ENCODE measurements around the gene ARL17B. TPM values are rescaled to one million over a fixed set of nuclear protein-coding genes. Genes with fewer than 3 reads are reported as not detected.
"Not testable (repeated sequence)": the region's sequence is repeated elsewhere in the genome, so short reads cannot be mapped to it uniquely, and the experiment has no call there.

Gene ARL17B
- total RNA-seq, 2 experiments from 2014 or later: 22.0 to 23.9 TPM

DNA sequence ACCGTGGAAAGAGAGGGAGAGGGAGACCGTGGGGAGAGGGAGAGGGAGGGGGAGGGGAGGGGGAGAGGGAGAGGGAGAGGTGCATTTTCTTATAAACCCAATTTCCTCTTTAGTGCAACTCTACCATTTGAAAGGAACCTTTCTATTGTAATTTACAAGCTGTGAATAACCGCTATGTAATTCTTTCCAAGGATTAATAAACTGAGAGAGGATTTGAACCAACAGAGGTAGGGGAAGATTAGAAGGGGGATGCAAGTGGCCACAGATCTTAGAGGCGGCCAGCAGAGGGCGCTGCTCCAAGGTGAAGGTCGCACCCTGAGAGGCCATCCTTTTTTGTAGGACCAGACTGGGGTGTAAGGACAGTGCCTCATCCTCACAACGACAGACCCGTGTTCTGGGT, 107.8 kb downstream of the ARL17B start:
- H3K4me3 Mint-ChIP-seq; H3K4me1 Mint-ChIP-seq (ENCODE audit: low read depth); CTCF ChIA-PET; POLR2A ChIA-PET; intact Hi-C loops (cut with DNase I, micrococcal nuclease); H3K9me3 ChIP-seq (ENCODE audit: control insufficient read depth in 1 of 2, insufficient read depth in 1 of 2, low read length in 2 of 2); H3K27me3 ChIP-seq (ENCODE audit: control insufficient read depth in 1 of 2, insufficient read depth in 2 of 2, low read length in 2 of 2); H3K4me1 ChIP-seq (ENCODE audit: insufficient read depth, low read length); H3K36me3 Mint-ChIP-seq (ENCODE audit: low read depth); H3K9me3 Mint-ChIP-seq; H3K27ac ChIP-seq (ENCODE audit: low read depth in 1 of 2, low read length in 2 of 2); H3K27ac Mint-ChIP-seq; H3K27me3 Mint-ChIP-seq; H3K36me3 ChIP-seq (ENCODE audit: insufficient read depth, low read length); H3K4me3 ChIP-seq (ENCODE audit: low read length): not testable (repeated sequence)
- ATAC-seq (ENCODE audit: poor library complexity) (peak; percentile 98), DNase-seq (peak; percentile 68 to 87 (median 76))
- TF ChIP-seq, protein P1, sequence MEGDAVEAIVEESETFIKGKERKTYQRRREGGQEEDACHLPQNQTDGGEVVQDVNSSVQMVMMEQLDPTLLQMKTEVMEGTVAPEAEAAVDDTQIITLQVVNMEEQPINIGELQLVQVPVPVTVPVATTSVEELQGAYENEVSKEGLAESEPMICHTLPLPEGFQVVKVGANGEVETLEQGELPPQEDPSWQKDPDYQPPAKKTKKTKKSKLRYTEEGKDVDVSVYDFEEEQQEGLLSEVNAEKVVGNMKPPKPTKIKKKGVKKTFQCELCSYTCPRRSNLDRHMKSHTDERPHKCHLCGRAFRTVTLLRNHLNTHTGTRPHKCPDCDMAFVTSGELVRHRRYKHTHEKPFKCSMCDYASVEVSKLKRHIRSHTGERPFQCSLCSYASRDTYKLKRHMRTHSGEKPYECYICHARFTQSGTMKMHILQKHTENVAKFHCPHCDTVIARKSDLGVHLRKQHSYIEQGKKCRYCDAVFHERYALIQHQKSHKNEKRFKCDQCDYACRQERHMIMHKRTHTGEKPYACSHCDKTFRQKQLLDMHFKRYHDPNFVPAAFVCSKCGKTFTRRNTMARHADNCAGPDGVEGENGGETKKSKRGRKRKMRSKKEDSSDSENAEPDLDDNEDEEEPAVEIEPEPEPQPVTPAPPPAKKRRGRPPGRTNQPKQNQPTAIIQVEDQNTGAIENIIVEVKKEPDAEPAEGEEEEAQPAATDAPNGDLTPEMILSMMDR (IDR thresholded peaks at IDR 0.05): peak; percentile 75

GRCh38 chr17:46252804-46253203, 108.8 kb downstream of the ARL17B start:
- ATAC-seq (ENCODE audit: poor library complexity); H3K9me3 Mint-ChIP-seq; H3K4me1 ChIP-seq (ENCODE audit: insufficient read depth, low read length); H3K36me3 ChIP-seq (ENCODE audit: insufficient read depth, low read length); H3K27ac ChIP-seq (ENCODE audit: low read depth in 1 of 2, low read length in 2 of 2); H3K27ac Mint-ChIP-seq; H3K4me3 Mint-ChIP-seq; intact Hi-C loops (cut with DNase I, micrococcal nuclease); POLR2A ChIA-PET; H3K4me3 ChIP-seq (ENCODE audit: low read length); H3K27me3 Mint-ChIP-seq; CTCF ChIA-PET; H3K27me3 ChIP-seq (ENCODE audit: control insufficient read depth in 1 of 2, insufficient read depth in 2 of 2, low read length in 2 of 2); H3K4me1 Mint-ChIP-seq (ENCODE audit: low read depth); DNase-seq; H3K9me3 ChIP-seq (ENCODE audit: control insufficient read depth in 1 of 2, insufficient read depth in 1 of 2, low read length in 2 of 2); H3K36me3 Mint-ChIP-seq (ENCODE audit: low read depth): not testable (repeated sequence)

- H3K27ac Mint-ChIP-seq; H3K36me3 ChIP-seq (ENCODE audit: insufficient read depth, low read length); H3K4me3 ChIP-seq (ENCODE audit: low read length); POLR2A ChIA-PET; H3K4me1 ChIP-seq (ENCODE audit: insufficient read depth, low read length); H3K27me3 Mint-ChIP-seq; H3K27ac ChIP-seq (ENCODE audit: low read depth in 1 of 2, low read length in 2 of 2); H3K9me3 Mint-ChIP-seq; H3K9me3 ChIP-seq (ENCODE audit: control insufficient read depth in 1 of 2, insufficient read depth in 1 of 2, low read length in 2 of 2); intact Hi-C loops (cut with DNase I, micrococcal nuclease); H3K27me3 ChIP-seq (ENCODE audit: control insufficient read depth in 1 of 2, insufficient read depth in 2 of 2, low read length in 2 of 2); CTCF ChIA-PET; DNase-seq; ATAC-seq (ENCODE audit: poor library complexity); H3K4me3 Mint-ChIP-seq; H3K4me1 Mint-ChIP-seq (ENCODE audit: low read depth); H3K36me3 Mint-ChIP-seq (ENCODE audit: low read depth): not testable (repeated sequence)
Measured at GRCh38 chr17:46249153-46249552, 112.4 kb downstream of the ARL17B start.

GRCh38 chr17:46244949-46245768, 116.4 kb downstream of the ARL17B start:
- H3K27ac ChIP-seq (ENCODE audit: low read depth in 1 of 2, low read length in 2 of 2); H3K27me3 ChIP-seq (ENCODE audit: control insufficient read depth in 1 of 2, insufficient read depth in 2 of 2, low read length in 2 of 2); H3K36me3 ChIP-seq (ENCODE audit: insufficient read depth, low read length); H3K9me3 ChIP-seq (ENCODE audit: control insufficient read depth in 1 of 2, insufficient read depth in 1 of 2, low read length in 2 of 2); H3K27me3 Mint-ChIP-seq; H3K9me3 Mint-ChIP-seq; POLR2A ChIA-PET; H3K4me3 Mint-ChIP-seq; H3K27ac Mint-ChIP-seq; H3K4me1 Mint-ChIP-seq (ENCODE audit: low read depth); DNase-seq; CTCF ChIA-PET; H3K4me3 ChIP-seq (ENCODE audit: low read length); H3K36me3 Mint-ChIP-seq (ENCODE audit: low read depth); intact Hi-C loops (cut with DNase I, micrococcal nuclease); H3K4me1 ChIP-seq (ENCODE audit: insufficient read depth, low read length): not testable (repeated sequence)
- ATAC-seq (ENCODE audit: poor library complexity): peak; percentile 56

- POLR2A ChIA-PET; H3K36me3 ChIP-seq (ENCODE audit: insufficient read depth, low read length); CTCF ChIA-PET; H3K4me3 ChIP-seq (ENCODE audit: low read length); H3K4me1 Mint-ChIP-seq (ENCODE audit: low read depth); H3K4me3 Mint-ChIP-seq; ATAC-seq (ENCODE audit: poor library complexity); H3K27ac ChIP-seq (ENCODE audit: low read depth in 1 of 2, low read length in 2 of 2); H3K9me3 Mint-ChIP-seq; H3K27ac Mint-ChIP-seq; DNase-seq; H3K9me3 ChIP-seq (ENCODE audit: control insufficient read depth in 1 of 2, insufficient read depth in 1 of 2, low read length in 2 of 2); intact Hi-C loops (cut with DNase I, micrococcal nuclease); H3K27me3 Mint-ChIP-seq; H3K4me1 ChIP-seq (ENCODE audit: insufficient read depth, low read length); H3K36me3 Mint-ChIP-seq (ENCODE audit: low read depth); H3K27me3 ChIP-seq (ENCODE audit: control insufficient read depth in 1 of 2, insufficient read depth in 2 of 2, low read length in 2 of 2): not testable (repeated sequence)
Measured at GRCh38 chr17:46244339-46244913, 117.1 kb downstream of the ARL17B start.

- H3K27me3 ChIP-seq (ENCODE audit: control insufficient read depth in 1 of 2, insufficient read depth in 2 of 2, low read length in 2 of 2); POLR2A ChIA-PET; H3K9me3 ChIP-seq (ENCODE audit: control insufficient read depth in 1 of 2, insufficient read depth in 1 of 2, low read length in 2 of 2); H3K27ac Mint-ChIP-seq; H3K36me3 Mint-ChIP-seq (ENCODE audit: low read depth); H3K27ac ChIP-seq (ENCODE audit: low read depth in 1 of 2, low read length in 2 of 2); H3K36me3 ChIP-seq (ENCODE audit: insufficient read depth, low read length); CTCF ChIA-PET; H3K4me1 ChIP-seq (ENCODE audit: insufficient read depth, low read length); ATAC-seq (ENCODE audit: poor library complexity); H3K9me3 Mint-ChIP-seq; intact Hi-C loops (cut with DNase I, micrococcal nuclease); H3K27me3 Mint-ChIP-seq; H3K4me3 Mint-ChIP-seq; DNase-seq; H3K4me3 ChIP-seq (ENCODE audit: low read length); H3K4me1 Mint-ChIP-seq (ENCODE audit: low read depth): not testable (repeated sequence)
Measured at GRCh38 chr17:46243928-46244327, 117.6 kb downstream of the ARL17B start.

Data from CD4-positive, alpha-beta T cell (primary cell).